SK-N-DZ (cell line): ENCODE measurements around the gene HOGA1. TPM values are rescaled to one million over a fixed set of nuclear protein-coding genes. Genes with fewer than 3 reads are reported as not detected.

Source experiments
- DNase-seq: peaks from one replicate; pipeline ENCODE4 v3.0.0-alpha.2; 2015; ENCODE audit warnings: low spot score
- polyA plus RNA-seq, 2 experiments: library from polyadenylated mRNA; depleted of rRNA; stranded (reverse); fragments of >200 nt; gene quantifications; 2 replicates each; pipeline ENCODE4 v1.2.3, GENCODE V29; 2014

The HOGA1 gene
- 4.3 and 6.6 TPM in 2 replicates for polyA plus RNA-seq (2014; cell fraction: cytosol; rRNA removed)
- polyA plus RNA-seq (2014; cell fraction: nucleus; rRNA removed) = 4.4 and 5.9 TPM in 2 replicates

GRCh38 chr10:97584060-97584797 is at the start of gene HOGA1:
Gene HOGA1 (plus strand): TSS chr10:97584389. CDS start chr10:97584704, 315 bp downstream.
- peak; percentile 96 for DNase-seq

DNA sequence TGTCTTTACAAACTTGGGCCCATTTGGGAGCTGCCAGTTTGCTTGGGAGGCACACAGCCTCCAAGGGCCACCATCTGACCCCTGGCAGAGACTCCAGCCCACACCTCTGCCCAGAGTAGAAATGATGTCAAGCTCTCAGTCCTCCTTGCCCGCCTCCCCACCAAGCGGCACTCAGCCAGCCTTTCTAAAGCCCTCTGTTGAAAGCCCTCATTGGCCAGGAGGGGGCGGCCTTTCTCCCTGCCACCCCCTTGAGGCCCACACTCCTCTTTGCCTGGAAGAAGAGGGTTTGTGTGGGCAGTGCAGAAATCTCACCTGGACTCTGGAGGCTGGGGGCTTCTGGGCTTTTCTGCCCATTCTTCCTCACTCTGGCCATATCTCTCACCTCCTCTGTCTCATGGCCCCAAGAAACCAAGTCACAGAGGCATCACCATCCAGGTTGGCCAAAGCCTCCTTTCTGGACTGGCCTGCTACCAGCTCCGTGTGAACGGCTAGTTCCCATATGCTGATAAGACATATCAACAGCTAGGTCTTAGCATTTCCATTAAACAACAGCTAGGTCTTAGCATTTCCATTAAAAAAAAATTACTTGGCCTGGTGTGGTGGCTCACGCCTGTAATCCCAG is 49.3 kb upstream of the HOGA1 start:
- no peak for DNase-seq

DNA sequence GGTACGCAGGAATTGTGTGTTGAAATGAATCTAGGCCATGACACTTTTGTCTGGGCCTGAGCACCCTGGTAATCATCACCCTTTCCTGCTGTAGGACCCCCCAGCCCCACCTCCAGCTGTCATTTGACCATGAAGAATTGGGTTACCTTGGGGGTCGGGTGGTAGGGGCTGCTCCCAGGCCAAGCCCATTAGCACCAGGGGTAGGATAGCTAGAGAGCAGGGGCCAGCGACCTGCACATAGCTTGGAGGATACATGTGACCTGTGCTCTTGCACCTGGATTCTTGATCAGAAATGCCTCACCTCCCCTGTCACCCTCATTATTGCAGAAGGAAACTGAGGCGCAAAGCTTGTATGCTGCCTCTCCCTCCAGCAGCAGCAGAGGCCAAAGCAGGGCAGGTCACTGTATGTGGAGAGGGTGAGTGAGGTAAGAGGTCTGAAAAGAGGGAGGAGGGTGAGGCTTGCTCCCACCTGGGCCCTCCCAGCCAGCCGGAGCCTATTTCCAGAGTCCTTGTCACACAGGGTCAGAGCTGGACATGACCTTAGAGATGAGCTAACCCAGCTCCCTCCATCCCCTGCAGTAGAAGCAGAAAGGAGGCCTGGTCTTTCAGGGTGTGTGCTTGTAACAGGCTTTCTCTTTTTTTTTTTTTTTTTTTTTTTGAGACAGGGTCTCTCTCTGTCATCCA is 46.9 kb upstream of the HOGA1 start:
- DNase-seq = no peak

GRCh38 chr10:97538411-97538810 is 45.8 kb upstream of the HOGA1 start:
- no peak for DNase-seq

DNA sequence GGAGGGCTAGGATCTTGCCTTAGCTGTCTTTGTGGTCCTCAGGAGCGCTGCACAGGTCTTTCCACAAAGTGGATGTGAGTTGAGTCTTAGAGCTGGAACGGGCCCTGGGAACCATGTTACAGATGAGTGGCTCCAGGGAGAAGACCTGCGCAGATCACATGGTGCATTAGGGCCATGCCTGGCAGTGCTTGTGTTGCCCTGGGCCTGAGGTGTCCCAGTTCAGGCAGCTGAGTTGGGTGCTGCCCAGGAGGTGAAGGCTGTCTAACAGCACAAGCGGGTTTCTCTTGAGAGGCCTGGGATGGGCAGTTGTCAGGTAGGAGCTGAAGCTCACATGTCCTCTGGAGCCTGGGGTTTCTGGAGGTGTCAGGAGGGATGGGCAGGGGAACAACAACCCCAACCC is 45.4 kb upstream of the HOGA1 start:
- no peak for DNase-seq

GRCh38 chr10:97539523-97540200 is 44.5 kb upstream of the HOGA1 start:
- DNase-seq = no peak

DNA sequence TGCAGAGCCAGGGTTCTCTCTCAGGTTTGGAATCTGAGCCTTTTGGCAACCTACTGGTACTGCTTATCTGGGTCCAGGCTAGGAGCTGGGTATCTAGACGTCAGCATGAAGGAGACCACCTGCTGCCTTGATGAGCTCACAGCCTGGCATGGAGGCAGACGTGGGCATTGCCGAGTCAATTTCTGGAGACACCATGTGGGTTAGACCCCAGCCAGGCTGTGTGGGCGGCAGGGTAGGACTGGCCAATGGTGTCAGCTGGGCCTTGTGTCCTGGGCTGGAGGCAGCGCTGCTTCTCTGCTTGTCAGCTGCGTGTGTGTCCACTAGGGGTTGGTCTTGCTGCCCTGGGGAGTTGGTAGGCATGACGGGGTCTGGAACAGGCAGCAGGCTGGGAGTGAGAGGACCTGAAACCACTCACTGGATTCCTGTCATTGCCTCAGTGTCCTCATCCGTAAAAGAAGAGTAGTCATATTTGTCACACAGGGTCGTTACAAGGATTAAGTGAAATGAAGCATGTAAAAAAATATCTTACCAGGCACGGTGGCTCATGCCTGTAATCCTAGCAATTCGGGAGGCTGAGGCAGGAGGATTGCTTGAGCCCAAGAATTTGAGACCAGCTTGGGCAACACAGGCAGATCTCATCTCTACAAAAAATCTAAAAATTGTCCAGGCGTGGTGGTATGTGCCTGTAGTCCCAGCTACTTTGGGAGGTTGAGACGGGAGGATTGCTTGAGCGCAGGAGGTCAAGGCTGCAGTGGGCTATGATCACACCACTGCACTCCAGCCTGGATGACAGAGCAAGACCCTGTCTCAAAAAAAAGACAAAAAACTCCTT is 43.3 kb upstream of the HOGA1 start:
- DNase-seq = no peak

- DNase-seq = no peak
Measured at GRCh38 chr10:97542169-97543024, 41.8 kb upstream of the HOGA1 start.

GRCh38 chr10:97543025-97543546 is 41.1 kb upstream of the HOGA1 start:
- DNase-seq = no peak

DNA sequence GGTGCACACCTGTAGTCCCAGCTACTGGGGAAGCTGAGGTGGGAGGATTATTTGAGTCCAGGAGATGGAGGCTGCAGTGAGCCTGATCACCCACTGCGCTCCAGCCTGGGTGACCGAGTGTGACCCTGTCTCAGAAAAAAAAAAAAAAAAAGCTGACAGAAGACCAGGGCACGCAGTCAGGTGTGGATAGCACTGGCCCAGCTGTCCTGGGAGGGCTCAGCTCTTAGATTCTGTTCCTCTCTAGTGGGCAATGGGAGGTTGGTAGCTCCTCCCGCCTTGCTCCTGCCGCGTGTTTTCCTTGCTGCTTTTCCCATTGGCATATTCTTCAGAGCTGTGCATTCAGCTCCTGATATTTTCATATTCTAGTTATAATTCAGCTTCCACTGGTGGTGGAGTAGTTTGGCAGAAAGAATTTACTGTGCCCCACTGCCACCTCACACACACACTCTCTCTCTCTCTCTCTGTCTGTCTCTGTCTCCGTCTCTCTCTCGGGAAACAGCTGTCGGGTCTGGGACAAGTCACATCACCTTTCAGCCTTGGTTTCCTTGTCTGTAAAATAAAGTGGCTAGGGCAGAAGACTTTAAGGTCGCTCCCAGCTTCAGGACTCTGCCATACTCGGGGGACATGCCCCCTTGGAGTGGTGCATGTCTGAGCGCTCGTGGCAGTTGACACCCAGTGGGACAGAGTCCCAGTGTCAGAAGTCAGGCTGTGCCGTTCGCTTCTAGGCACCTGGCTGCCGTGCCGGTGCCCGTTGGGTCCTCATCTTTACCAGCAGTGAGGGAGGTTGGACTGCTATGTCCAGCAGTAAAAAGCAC is 37.5 kb upstream of the HOGA1 start:
- DNase-seq = no peak

DNA sequence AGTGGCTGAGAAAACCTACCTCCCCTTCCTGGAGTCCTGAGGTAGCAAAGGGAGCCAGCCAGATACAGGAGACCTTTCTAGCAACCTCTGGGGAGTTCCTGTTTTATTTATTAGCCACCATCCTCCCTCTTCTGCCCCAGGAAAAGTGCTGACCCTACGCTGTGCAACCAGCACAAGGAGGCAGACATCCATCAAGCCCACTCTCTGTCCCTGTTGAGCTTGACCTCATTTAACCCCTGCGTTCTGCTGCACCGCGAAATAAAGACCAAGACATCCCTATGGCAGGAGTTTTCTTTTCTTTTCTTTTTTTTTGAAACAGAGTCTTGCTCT is 37.0 kb upstream of the HOGA1 start:
- DNase-seq = no peak

GRCh38 chr10:97547962-97548361 is 36.2 kb upstream of the HOGA1 start:
- no peak for DNase-seq

- DNase-seq = no peak
Measured at GRCh38 chr10:97548828-97549455, 35.2 kb upstream of the HOGA1 start.

DNA sequence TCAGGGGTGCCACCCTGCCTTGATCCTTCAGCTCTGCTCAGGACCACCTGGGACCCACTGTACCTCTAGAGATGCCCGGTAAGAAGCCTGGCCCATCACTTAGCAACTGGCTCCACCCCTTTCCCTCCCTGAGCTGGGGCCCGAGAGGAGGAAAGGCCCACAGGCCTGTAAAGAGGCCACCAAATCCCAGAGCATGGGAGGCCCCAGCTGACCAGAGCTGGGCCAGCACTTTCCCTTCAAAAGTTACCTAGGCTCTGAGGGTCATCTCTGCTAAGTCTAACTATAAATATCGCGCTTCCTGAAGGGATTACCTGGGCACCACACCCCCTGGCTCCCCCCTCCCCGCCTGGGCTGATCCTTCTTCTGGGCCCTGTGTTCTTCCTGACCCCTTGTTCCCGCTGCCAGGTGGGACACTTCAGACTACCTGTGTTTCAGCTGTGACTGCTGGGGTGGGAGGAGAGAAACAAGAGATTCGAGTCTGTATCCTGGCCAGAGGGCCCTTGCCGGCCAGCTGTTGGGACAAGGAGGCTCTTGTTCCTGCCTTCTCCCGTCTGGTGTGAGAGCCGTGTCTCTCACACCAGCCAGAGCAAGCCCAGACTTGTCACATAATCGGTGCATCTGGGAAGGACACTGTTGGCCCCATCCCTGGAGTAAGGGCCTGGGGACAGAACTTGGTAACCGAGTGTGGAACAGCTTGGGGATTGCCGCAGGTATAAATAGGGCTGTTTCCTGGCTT is 34.4 kb upstream of the HOGA1 start:
- peak; percentile 51 for DNase-seq

- no peak for DNase-seq
Measured at GRCh38 chr10:97550336-97551149, 33.6 kb upstream of the HOGA1 start.

- DNase-seq = no peak
Measured at GRCh38 chr10:97551271-97551670, 32.9 kb upstream of the HOGA1 start.

- peak; percentile 57 for DNase-seq
Measured at GRCh38 chr10:97553575-97554031, 30.6 kb upstream of the HOGA1 start.
